Vagina (tissue), 2 donors: ENCODE results near the gene TOMM5. TPM values are rescaled to one million over a fixed set of nuclear protein-coding genes. Genes with fewer than 3 reads are reported as not detected.

Experiments
- DNase-seq, 2 donors: peaks; one replicate each; pipeline ENCODE4 v3.0.0-alpha.2; 2017; ENCODE audit errors: extremely low spot score in 2 of 2
- H3K27ac ChIP-seq: fragments of 200-600 bp; sonication (generic); one replicate; pipeline ENCODE4 v1.5.1; 2019
- H3K27me3 ChIP-seq: fragments of 200-600 bp; sonication (generic); one replicate; pipeline ENCODE4 v1.5.1; 2019
- H3K36me3 ChIP-seq, 2 donors: fragments of 200-600 bp; sonication (generic); one replicate each; pipeline ENCODE4 v1.5.1; 2017 to 2019
- H3K4me1 ChIP-seq: fragments of 200-600 bp; sonication (generic); one replicate; pipeline ENCODE4 v1.5.1; 2019
- H3K4me3 ChIP-seq, 2 donors: fragments of 200-600 bp; sonication (generic); 1 replicate in 1 of 2; 2 replicates in 1 of 2; pipeline ENCODE4 v1.5.1; 2016 to 2019
- H3K9me3 ChIP-seq: fragments of 200-600 bp; sonication (generic); one replicate; pipeline ENCODE4 v1.5.1; 2019
- CTCF ChIP-seq, 3 experiments: fragments of 450-650 bp in 2 of 3; fragments of 200-600 bp in 1 of 3; sonication (generic) in 1 of 3; IDR thresholded peaks; one replicate each; pipeline ENCODE4 v1.5.1; 2017 to 2019; ENCODE audit warnings: antibody characterized with exemption in 3 of 3, mild to moderate bottlenecking in 2 of 3, moderate library complexity in 2 of 3
- POLR2A ChIP-seq, 2 donors: fragments of 450-650 bp; IDR thresholded peaks; one replicate each; pipeline ENCODE4 v1.6.1; 2017; ENCODE audit warnings: antibody characterized with exemption in 2 of 2, mild to moderate bottlenecking in 2 of 2, moderate library complexity in 2 of 2
- POLR2AphosphoS5 ChIP-seq, 2 donors: sonication (generic); formaldehyde crosslinking; IDR thresholded peaks; one replicate each; pipeline ENCODE4 v1.9.0; 2017; ENCODE audit warnings: antibody characterized with exemption in 2 of 2, mild to moderate bottlenecking in 2 of 2, low read depth in 1 of 2; ENCODE audit not compliant: insufficient read depth in 1 of 2
- intact Hi-C: fragments of 100-400 bp; cut with DNase I; formaldehyde crosslinking; loops from one replicate; pipeline ENCODE4 v1.15.1; 2023
- total RNA-seq: library from RNA; depleted of rRNA; stranded (reverse); fragments of >200 nt; gene quantifications from one replicate; pipeline ENCODE4 v1.2.3, GENCODE V29; 2016

TOMM5 gene
- total RNA-seq, 1 donor from 2014 or later: 70.7 TPM

- H3K4me1 ChIP-seq: no peaks in the 10 kb centered on the region
- H3K36me3 ChIP-seq: no peaks in the 10 kb centered on the region
- no peaks in the 10 kb centered on the region for H3K27me3 ChIP-seq
- no peak for TF ChIP-seq CTCF (IDR thresholded peaks at IDR 0.05)
- no peak for TF ChIP-seq POLR2AphosphoS5 (IDR thresholded peaks at IDR 0.05; ENCODE audit: insufficient read depth in 1 of 2, low read depth in 1 of 2)
- no peak for TF ChIP-seq POLR2A (IDR thresholded peaks at IDR 0.05)
- H3K4me3 ChIP-seq: no peak overlapping the region
- no peaks in the 10 kb centered on the region for H3K9me3 ChIP-seq
- DNase-seq: no peak
- H3K27ac ChIP-seq: no peak overlapping the region
- intact Hi-C loops: no loop called here
Measured at GRCh38 chr9:37620396-37620795, 28.0 kb upstream of the TOMM5 start.

- no peaks in the 10 kb centered on the region for H3K36me3 ChIP-seq
- no peak overlapping the region for H3K4me3 ChIP-seq
- no peak overlapping the region for H3K27ac ChIP-seq
- no peak for TF ChIP-seq POLR2A (IDR thresholded peaks at IDR 0.05)
- TF ChIP-seq POLR2AphosphoS5 (IDR thresholded peaks at IDR 0.05; ENCODE audit: insufficient read depth in 1 of 2, low read depth in 1 of 2): no peak
- TF ChIP-seq CTCF (IDR thresholded peaks at IDR 0.05): no peak
- no peaks in the 10 kb centered on the region for H3K27me3 ChIP-seq
- no peak for DNase-seq
- no peaks in the 10 kb centered on the region for H3K9me3 ChIP-seq
- no peaks in the 10 kb centered on the region for H3K4me1 ChIP-seq
- intact Hi-C loops: no loop called here
Measured at GRCh38 chr9:37619806-37620205, 27.4 kb upstream of the TOMM5 start.

- H3K9me3 ChIP-seq: no peaks in the 10 kb centered on the region
- no peaks in the 10 kb centered on the region for H3K27me3 ChIP-seq
- no peak overlapping the region for H3K27ac ChIP-seq
- H3K4me1 ChIP-seq: no peaks in the 10 kb centered on the region
- no peaks in the 10 kb centered on the region for H3K36me3 ChIP-seq
- intact Hi-C loops: no loop called here
- DNase-seq: no peak
- TF ChIP-seq POLR2AphosphoS5 (IDR thresholded peaks at IDR 0.05; ENCODE audit: insufficient read depth in 1 of 2, low read depth in 1 of 2) (no peak), POLR2A (IDR thresholded peaks at IDR 0.05) (no peak), CTCF (IDR thresholded peaks at IDR 0.05) (no peak)
- no peak overlapping the region for H3K4me3 ChIP-seq
Measured at GRCh38 chr9:37618817-37619216, 26.4 kb upstream of the TOMM5 start.

GRCh38 chr9:37617832-37618231, 25.4 kb upstream of the TOMM5 start:
- Histone ChIP-seq H3K27ac (no peak overlapping the region), H3K4me3 (no peak overlapping the region), H3K27me3 (no peaks in the 10 kb centered on the region), H3K4me1 (no peaks in the 10 kb centered on the region), H3K9me3 (no peaks in the 10 kb centered on the region), H3K36me3 (no peaks in the 10 kb centered on the region)
- TF ChIP-seq CTCF (IDR thresholded peaks at IDR 0.05) (no peak), POLR2A (IDR thresholded peaks at IDR 0.05) (no peak), POLR2AphosphoS5 (IDR thresholded peaks at IDR 0.05; ENCODE audit: insufficient read depth in 1 of 2, low read depth in 1 of 2) (no peak)
- intact Hi-C loops: no loop called here
- no peak for DNase-seq

GRCh38 chr9:37617161-37617560, 24.8 kb upstream of the TOMM5 start:
- Histone ChIP-seq H3K9me3 (no peaks in the 10 kb centered on the region), H3K4me1 (no peaks in the 10 kb centered on the region), H3K27me3 (no peaks in the 10 kb centered on the region), H3K4me3 (no peak overlapping the region), H3K27ac (no peak overlapping the region), H3K36me3 (no peaks in the 10 kb centered on the region)
- no peak for DNase-seq
- no peak for TF ChIP-seq CTCF (IDR thresholded peaks at IDR 0.05)
- no peak for TF ChIP-seq POLR2A (IDR thresholded peaks at IDR 0.05)
- no peak for TF ChIP-seq POLR2AphosphoS5 (IDR thresholded peaks at IDR 0.05; ENCODE audit: insufficient read depth in 1 of 2, low read depth in 1 of 2)
- intact Hi-C loops: no loop called here
